GM12878 (cell line): ENCODE data around the gene PDZD7. TPM values are rescaled to one million over a fixed set of nuclear protein-coding genes. Genes with fewer than 3 reads are reported as not detected.

Source experiments
- ATAC-seq: fragments of 200-7000 bp; cut with Tn5 transposase; 3 replicates; pipeline ENCODE4 v1.9.1; 2020; ENCODE audit warnings: mild to moderate bottlenecking, moderate library complexity
- BruUV-seq: library from RNA; stranded (reverse); fragments of 400-500 nt; replicated peaks from 2 replicates; lab custom pipeline; 2021; lab: Mats Ljungman, UMichigan
- CTCF ChIA-PET: fragments of 300-600 bp; sonication (Branson Sonifier 250); formaldehyde crosslinking; extraction: SDS; loops from one replicate; lab custom pipeline; 2021; ENCODE audit warnings: inconsistent platforms; lab: Yijun Ruan, JAX
- POLR2A ChIA-PET: fragments of 350-600 bp; formaldehyde crosslinking; extraction: SDS; loops from one replicate; lab custom pipeline; 2021; ENCODE audit warnings: inconsistent platforms; lab: Charles Lee
- RAD21 ChIA-PET: fragments of 300-600 bp; sonication (Branson Sonifier 250); formaldehyde crosslinking; loops from one replicate; lab custom pipeline; 2023; ENCODE audit warnings: antibody characterized with exemption; ENCODE audit not compliant: unreplicated experiment; lab: Charles Lee
- SMC1A ChIA-PET: fragments of 300-600 bp; sonication (Branson Sonifier 250); formaldehyde crosslinking; loops from one replicate; lab custom pipeline; 2023; ENCODE audit not compliant: unreplicated experiment, uncharacterized antibody; lab: Charles Lee
- DNase-seq: peaks from one replicate; pipeline ENCODE4 v3.0.0-alpha.2; 2011; ENCODE audit warnings: low read depth, low spot score
- FAIRE-seq: peaks from 3 replicates; lab custom pipeline; 2011; peaks lifted over from hg19 to GRCh38; lab: Jason Lieb, UNC
- H2AFZ ChIP-seq: 2 replicates; pipeline ENCODE4 v1.6.0; 2011; ENCODE audit warnings: low read depth, low read length, control low read depth; ENCODE audit not compliant: control insufficient read depth
- H3K27ac ChIP-seq: 2 replicates; pipeline ENCODE4 v1.5.1; 2011; ENCODE audit warnings: control low read depth; ENCODE audit not compliant: control insufficient read depth, insufficient read depth
- H3K27me3 ChIP-seq, 2 experiments: replicated peaks in 1 of 2; 2 replicates each; pipeline versions ENCODE4 v1.6.0 to v1.6.1; 2011; ENCODE audit warnings: low read length in 1 of 2; ENCODE audit not compliant: control insufficient read depth in 2 of 2, insufficient read depth in 2 of 2
- H3K36me3 ChIP-seq, 2 experiments: 2 replicates each; pipeline ENCODE4 v1.5.1; 2011; ENCODE audit warnings: low read length in 1 of 2; ENCODE audit not compliant: control insufficient read depth in 2 of 2, insufficient read depth in 2 of 2
- H3K4me1 ChIP-seq: 2 replicates; pipeline ENCODE4 v1.6.1; 2011; ENCODE audit warnings: mild to moderate bottlenecking, low read length, moderate library complexity, mixed read lengths; ENCODE audit not compliant: control insufficient read depth, insufficient read depth
- H3K4me2 ChIP-seq: 2 replicates; pipeline ENCODE4 v1.6.0; 2011; ENCODE audit warnings: control low read depth; ENCODE audit not compliant: control insufficient read depth, insufficient read depth
- H3K4me3 ChIP-seq: fragments of 200-600 bp; sonication (generic); 2 replicates; pipeline ENCODE4 v1.5.1; 2016
- H3K79me2 ChIP-seq: 2 replicates; pipeline ENCODE4 v1.6.0; 2011; ENCODE audit warnings: low read length; ENCODE audit not compliant: control insufficient read depth, insufficient read depth
- H3K9ac ChIP-seq: 2 replicates; pipeline ENCODE4 v1.8.0; 2011; ENCODE audit warnings: low read length, control low read depth, mixed read lengths; ENCODE audit not compliant: control insufficient read depth, insufficient read depth
- H3K9me3 ChIP-seq: replicated peaks from 3 replicates; pipeline ENCODE4 v1.5.1; 2011; ENCODE audit warnings: mild to moderate bottlenecking, low read length; ENCODE audit not compliant: control insufficient read depth, insufficient read depth
- H4K20me1 ChIP-seq: 2 replicates; pipeline ENCODE4 v1.6.0; 2011; ENCODE audit not compliant: control insufficient read depth, insufficient read depth
- ASH2L ChIP-seq: fragments of 300-600, 200-600 bp; sonication (generic); IDR thresholded peaks from 2 replicates; pipeline ENCODE4 v1.6.1; 2017; ENCODE audit warnings: low read depth, mild to moderate bottlenecking, borderline replicate concordance
- CEBPB ChIP-seq, 2 experiments: fragments of 150-350 bp in 1 of 2; IDR thresholded peaks; 2 replicates each; pipeline ENCODE4 v1.6.1; 2012 to 2014; ENCODE audit warnings: low read depth in 2 of 2, low read length in 2 of 2, borderline replicate concordance in 1 of 2, inconsistent platforms in 1 of 2
- CHD1 ChIP-seq: IDR thresholded peaks from 2 replicates; pipeline ENCODE4 v1.6.1; 2012; ENCODE audit warnings: low read depth, low read length, improper control_type of control experiment
- E2F4 ChIP-seq: IDR thresholded peaks from 2 replicates; pipeline ENCODE4 v1.6.1; 2012; ENCODE audit warnings: low read depth, low read length, improper control_type of control experiment
- E4F1 ChIP-seq: fragments of 450-650 bp; IDR thresholded peaks from 2 replicates; pipeline ENCODE4 v1.6.1; 2018; ENCODE audit warnings: borderline replicate concordance, mild to moderate bottlenecking; ENCODE audit not compliant: partially characterized antibody
- EED ChIP-seq: sonication (generic); IDR thresholded peaks from 2 replicates; pipeline ENCODE4 v1.6.1; 2016; ENCODE audit warnings: antibody characterized with exemption, low read depth
- FOS ChIP-seq: IDR thresholded peaks from 3 replicates; pipeline ENCODE4 v1.6.1; 2011; ENCODE audit warnings: borderline replicate concordance; ENCODE audit not compliant: insufficient read length; ENCODE audit errors: extremely low read depth
- MLLT1 ChIP-seq: fragments of 450-650 bp; IDR thresholded peaks from 2 replicates; pipeline ENCODE4 v1.6.1; 2016; ENCODE audit warnings: mild to moderate bottlenecking
- MXI1 ChIP-seq: fragments of 150-350 bp; IDR thresholded peaks from 2 replicates; pipeline ENCODE4 v1.6.1; 2011; ENCODE audit warnings: low read depth, mild to moderate bottlenecking, inconsistent platforms, low read length, improper control_type of control experiment
- NFIC ChIP-seq: IDR thresholded peaks from 2 replicates; pipeline ENCODE4 v1.6.1; 2012; ENCODE audit warnings: low read depth, mild to moderate bottlenecking, inconsistent platforms, low read length, moderate library complexity
- NR2C2 ChIP-seq: IDR thresholded peaks from 2 replicates; pipeline ENCODE4 v1.6.1; 2011; ENCODE audit warnings: borderline replicate concordance, low read depth; ENCODE audit not compliant: control insufficient read depth, insufficient read length
- ZBTB11 ChIP-seq: fragments of 450-650 bp; formaldehyde crosslinking; IDR thresholded peaks from 2 replicates; pipeline ENCODE4 v1.5.0; 2022; ENCODE audit warnings: mild to moderate bottlenecking, missing genetic modification characterization
- WGBS: methylation state at CpG from one replicate; pipeline ENCODE4 v1.1.6; 2016; ENCODE audit warnings: low lambda C conversion rate; ENCODE audit not compliant: insufficient replicate concordance, insufficient coverage; ENCODE audit errors: missing lambda C conversion rate; 5-methylcytosine and 5-hydroxymethylcytosine counted together
- in situ Hi-C: fragments of 300-500 bp; cut with MboI; formaldehyde crosslinking; loops from 9 replicates; pipeline ENCODE4 v1.14.3; 2018; ENCODE audit warnings: mixed read lengths
- intact Hi-C: fragments of 100-400 bp; cut with micrococcal nuclease; formaldehyde crosslinking; loops from one replicate; pipeline ENCODE4 v1.14.2; 2022; ENCODE audit not compliant: unreplicated experiment
- polyA plus RNA-seq, 11 experiments: library from polyadenylated mRNA; depleted of rRNA in 4 of 11; unstranded in 6 of 11; stranded (reverse) in 5 of 11; fragments of >200 nt; fragmentation: Nextera tagmentation in 4 of 11; fragmentation: Illumina TruSeq in 1 of 11; extraction: Ambion mirVana in 4 of 11; extraction: Trizol in 1 of 11; gene quantifications; 1 replicate in 1 of 11; 2 replicates in 10 of 11; pipeline versions ENCODE4 v1.2.1 to v1.2.3, GENCODE V29; 2011 to 2016; ENCODE audit warnings: inconsistent platforms in 2 of 11, missing spikeins in 2 of 11, low read depth in 1 of 11
- total RNA-seq, 4 experiments: library from RNA; depleted of rRNA in 3 of 4; stranded (reverse); fragments of >200 nt in 3 of 4; fragmentation: Illumina TruSeq in 1 of 4; extraction: Trizol in 1 of 4; gene quantifications; 2 replicates each; pipeline versions ENCODE4 v1.2.1 to v1.2.3, GENCODE V29; 2013 to 2021

PDZD7 gene
- total and polyA plus RNA-seq, 10 of the 15 experiments (the other 5 are each of a cell fraction or from before 2014, with no cell fraction given), result 0.01 to 0.20 (median 0.03) TPM; not detected in 7

- no peaks in the 10 kb centered on the region for H3K27me3 ChIP-seq
- FAIRE-seq, result no peak
- ChIA-PET RAD21 (no interaction called here), CTCF (interaction anchor here (1.0 to 3.0 kb wide), 3 partner anchors 8 to 10 kb away, joined by 3 to 13 read pairs (median 8); no protein-coding TSS in a partner anchor), SMC1A (no interaction called here), POLR2A (interaction anchor here (1.3 kb wide), 1 partner anchor 44 kb away, joined by 7 read pairs; no protein-coding TSS in a partner anchor)
- ATAC-seq, result no peak
- H3K79me2 ChIP-seq, result no peaks in the 10 kb centered on the region
- no peaks in the 10 kb centered on the region for H4K20me1 ChIP-seq
- no peak overlapping the region for H3K27ac ChIP-seq
- intact Hi-C loops (no loop called here), in situ Hi-C loops (no loop called here)
- WGBS, result 59% methylated on average over 13 of the region's 13 CpGs
- H3K4me1 ChIP-seq, result peaks cover 1% of the 10 kb centered on the region; the same call in 1 of the 2 replicates
- no peak overlapping the region for H3K4me3 ChIP-seq
- H3K9me3 ChIP-seq, result no peaks in the 10 kb centered on the region
- BruUV-seq, result no TSS peak
- no peak overlapping the region for H3K9ac ChIP-seq
- H2AFZ ChIP-seq, result no peak overlapping the region
- H3K4me2 ChIP-seq, result no peak overlapping the region
- no peak for DNase-seq
- peaks cover 0 to 2% of the 10 kb centered on the region in 2 experiments; a peak in 2 of 4 replicates for H3K36me3 ChIP-seq
- TF ChIP-seq NR2C2 (no peak), MLLT1 (no peak), ZBTB11 (CRISPR knock-in tag) (no peak), E4F1 (no peak), CHD1 (no peak), FOS (no peak), CEBPB (IDR thresholded peaks at IDR 0.05; ENCODE audit: borderline replicate concordance in 1 of 2, low read depth in 2 of 2, low read length in 2 of 2) (no peak), MXI1 (no peak), NFIC (no peak), ASH2L (no peak), E2F4 (no peak), EED (no peak)
Observed at GRCh38 chr10:101007915-101008822, 22.8 kb downstream of the PDZD7 start.
